ENCODE measurements around the gene ADCY3.

Gene ADCY3

DNA sequence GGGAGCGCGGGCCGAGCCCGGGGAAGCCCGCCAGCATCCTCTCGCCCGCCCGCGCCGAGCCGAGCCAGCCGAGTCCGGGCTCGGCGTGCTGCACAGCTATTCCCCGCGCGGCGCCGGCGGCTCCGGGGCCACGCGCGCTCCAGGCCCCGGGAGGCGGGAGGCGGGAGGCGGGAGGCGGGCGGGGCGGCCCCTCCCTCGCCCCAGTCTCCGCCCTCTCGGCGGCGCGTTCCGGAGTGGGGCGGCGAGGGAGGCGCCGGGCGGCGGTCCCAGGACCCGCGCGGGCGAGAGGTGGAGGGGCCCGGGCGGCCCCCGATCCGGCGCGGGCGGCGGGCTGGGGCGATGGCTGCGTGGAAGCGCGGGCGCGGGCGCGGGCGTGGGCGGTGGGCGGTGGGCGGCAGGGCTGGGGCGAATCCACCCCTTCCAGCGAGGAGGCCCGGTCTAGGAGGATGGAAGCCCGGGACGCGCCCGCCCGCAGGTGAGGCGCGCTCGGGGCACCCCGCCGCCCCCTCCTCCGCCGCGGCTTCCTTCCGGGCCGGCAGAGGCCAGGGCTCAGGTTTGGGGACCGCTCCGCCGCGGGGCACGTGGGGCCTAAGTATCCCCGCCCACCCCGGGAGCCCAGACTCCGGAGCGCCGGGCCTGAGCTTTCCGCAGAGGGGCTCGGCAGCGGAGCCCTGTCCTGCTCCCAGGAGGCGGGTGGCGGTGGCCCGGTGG is at the start of gene ADCY3:
Gene ADCY3 (minus strand): TSS at position 140 of the 711 bp plus-strand sequence. CDS start 1,250 bp downstream, outside the sequence.
- DNase-seq (ENCODE audit: low read depth in 3 of 3): peak; percentile 32 to 66 (median 35)

DNA sequence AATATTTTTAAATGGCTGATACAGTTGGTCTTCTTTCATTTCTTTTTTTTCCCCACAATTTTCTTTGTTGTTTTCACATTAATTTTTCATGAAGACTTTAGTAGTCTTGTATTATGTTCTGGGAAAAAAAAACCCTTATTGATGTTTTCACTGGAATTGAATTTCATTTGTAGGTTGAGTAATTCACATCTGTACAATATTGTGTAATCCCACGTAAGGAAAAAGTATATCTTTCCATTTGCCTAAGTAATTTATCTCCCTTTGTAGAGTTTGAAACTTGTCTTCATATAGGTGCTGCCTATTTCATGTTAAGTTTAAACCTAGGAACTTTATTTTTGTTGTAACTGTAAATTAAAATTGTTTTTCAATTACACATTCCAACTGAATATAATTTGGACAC is 49.7 kb upstream of the ADCY3 start:
- DNase-seq (ENCODE audit: low read depth in 3 of 3): no peak

DNA sequence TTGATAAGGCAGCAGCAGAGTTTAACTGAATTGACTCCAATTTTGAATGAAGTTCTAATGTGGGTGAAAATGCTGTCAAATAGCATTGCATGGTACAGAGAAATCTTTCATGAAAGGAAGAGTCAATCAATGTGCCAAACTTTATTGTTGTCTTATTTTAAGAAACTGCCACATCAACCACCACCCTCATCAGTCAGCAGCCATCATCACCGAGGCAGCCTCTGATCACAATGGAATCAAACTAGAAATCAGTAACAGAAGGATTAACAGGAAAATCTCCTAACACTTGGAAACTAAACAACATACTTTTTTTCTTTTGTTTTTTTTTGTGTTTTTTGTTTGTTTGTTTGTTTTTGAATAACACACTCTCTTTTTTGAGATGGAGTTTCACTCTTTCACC is 41.9 kb upstream of the ADCY3 start:
- no peak for DNase-seq (ENCODE audit: low read depth in 3 of 3)

DNA sequence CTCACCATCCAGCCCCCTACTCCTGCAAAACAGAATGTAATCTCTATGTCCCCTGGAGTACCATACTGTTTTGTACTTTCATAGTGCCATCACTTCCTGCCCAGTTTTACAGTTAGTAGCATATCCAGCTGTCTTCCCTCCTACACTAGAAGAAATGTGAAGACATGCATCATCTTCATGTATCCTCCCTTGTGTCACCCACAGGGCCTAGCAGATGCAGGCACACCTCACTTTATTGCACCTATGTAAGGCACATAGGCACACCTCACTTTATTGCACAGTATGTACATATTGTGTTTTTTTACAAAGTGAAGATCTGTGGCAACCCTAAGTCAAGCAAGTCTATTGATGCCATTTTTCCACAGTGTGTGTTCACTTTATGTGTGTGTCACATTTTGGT is 39.7 kb upstream of the ADCY3 start:
- DNase-seq (ENCODE audit: low read depth in 3 of 3): no peak

DNA sequence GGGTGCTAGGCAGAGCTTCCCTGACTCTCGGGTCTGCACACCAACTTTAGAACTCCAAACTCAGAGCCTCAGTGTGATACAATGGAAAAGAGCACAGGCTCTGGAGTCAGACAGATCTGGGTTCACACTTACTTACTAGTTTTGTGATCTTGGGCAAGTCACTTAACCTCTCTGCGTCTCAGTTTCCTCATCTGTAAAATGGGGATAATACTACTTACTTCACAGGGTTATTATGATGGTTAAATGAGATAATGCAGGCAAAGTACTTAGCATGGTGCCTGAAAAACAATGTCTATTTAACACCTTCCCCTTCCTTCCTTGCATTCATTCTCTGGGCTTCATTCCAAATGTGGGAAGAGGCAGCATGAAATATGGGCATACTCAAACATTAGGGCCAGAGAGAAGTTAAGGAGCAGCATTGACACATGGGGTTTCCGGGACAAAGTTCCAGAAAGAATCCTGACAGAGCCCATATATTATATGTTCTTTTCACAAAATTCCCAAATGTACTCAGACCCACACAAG is 38.4 kb upstream of the ADCY3 start:
- DNase-seq (ENCODE audit: low read depth in 3 of 3): no peak

DNA sequence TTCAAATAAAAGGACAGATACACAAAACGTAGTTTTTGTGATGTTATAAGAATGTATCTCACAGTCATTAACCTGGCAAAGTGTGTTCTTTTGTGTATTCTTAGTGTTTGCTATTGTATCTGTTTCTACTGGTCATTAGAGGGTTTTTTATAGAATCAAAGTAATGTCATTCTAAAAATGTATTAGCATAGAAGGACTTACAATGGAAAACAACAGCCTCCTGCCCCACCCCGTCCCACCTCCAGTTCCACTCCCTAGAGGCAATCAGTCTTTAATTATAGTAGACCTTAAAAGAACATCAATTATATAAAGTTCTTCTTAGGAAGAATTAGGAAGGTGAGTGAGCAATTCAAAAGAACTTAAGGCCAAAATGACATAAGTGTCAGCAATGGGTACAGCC is 37.9 kb upstream of the ADCY3 start:
- DNase-seq (ENCODE audit: low read depth in 3 of 3): no peak

DNA sequence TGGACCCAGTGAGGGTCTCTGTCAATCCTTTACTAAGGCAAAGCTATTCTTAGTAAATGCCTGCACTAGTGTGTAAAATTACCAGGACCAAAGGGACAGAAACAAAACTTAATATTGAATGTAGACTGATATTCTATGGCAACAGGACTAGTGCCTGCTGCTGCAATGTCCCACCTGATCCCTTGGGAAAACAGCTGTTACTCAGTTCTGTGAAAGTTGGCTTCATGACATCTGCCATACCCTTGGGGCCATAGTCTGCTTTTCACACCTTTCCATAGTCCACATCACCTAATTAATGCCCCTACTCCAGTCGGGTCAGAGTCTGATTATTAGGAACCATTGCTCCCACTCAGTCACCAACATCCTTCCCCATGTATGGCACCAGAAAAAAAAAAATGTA is 37.2 kb upstream of the ADCY3 start:
- DNase-seq (ENCODE audit: low read depth in 3 of 3): no peak

DNA sequence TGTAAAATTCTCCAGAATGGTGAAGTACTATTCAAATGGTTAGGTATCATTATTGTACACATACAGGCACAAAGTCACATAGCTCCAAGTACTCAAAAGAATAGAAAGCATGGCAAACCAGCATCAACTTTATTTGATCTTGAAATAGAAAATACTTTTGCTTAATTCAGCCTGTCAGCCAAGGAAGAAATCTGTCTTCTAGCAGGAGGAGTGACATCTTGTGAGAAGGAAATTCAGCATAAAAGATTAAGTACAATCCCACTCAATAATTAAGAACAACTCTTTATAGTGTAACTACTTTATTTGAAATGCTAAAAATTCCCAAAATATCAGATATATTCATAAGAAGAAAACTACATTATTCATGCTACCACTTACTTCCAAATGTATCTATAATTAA is 35.9 kb upstream of the ADCY3 start:
- DNase-seq (ENCODE audit: low read depth in 3 of 3): no peak

DNA sequence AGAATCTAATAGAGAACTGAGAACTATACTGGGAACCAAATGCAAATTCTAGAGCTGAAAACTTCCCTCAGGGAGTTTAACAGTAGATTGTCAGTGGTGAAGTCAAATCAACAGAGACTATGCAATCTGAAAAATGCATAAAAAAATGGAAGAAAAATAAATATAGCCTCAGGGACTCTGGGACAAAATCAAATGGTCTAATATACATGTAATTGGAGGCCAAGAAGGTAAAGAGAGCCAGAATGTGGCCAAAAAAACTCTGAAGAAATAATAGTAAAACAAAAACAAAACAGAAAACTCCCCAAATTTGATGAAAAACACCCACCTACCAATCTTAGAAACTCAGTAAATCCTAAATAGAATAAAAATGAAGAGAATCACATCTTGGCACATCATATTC is 35.2 kb upstream of the ADCY3 start:
- DNase-seq (ENCODE audit: low read depth in 3 of 3): no peak

DNA sequence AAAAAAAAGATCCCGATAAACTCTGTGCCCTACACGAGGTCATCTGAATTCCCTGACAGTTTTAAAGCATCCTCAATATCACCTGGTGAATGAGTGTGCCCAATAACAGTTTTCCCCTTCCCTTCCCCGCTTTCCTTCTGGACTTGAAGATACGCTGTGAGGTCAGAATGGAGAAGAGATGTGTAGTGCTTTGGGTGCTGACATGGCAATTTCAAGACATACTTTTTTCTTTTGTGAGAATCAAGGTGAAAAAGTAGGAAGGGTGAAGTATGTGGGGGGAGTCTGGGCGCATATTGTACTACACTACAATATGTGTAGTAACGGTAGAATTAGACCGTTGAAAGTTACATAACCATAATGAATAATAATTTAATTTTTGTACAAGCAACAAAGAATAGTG is 30.1 kb upstream of the ADCY3 start:
- no peak for DNase-seq (ENCODE audit: low read depth in 3 of 3)

DNA sequence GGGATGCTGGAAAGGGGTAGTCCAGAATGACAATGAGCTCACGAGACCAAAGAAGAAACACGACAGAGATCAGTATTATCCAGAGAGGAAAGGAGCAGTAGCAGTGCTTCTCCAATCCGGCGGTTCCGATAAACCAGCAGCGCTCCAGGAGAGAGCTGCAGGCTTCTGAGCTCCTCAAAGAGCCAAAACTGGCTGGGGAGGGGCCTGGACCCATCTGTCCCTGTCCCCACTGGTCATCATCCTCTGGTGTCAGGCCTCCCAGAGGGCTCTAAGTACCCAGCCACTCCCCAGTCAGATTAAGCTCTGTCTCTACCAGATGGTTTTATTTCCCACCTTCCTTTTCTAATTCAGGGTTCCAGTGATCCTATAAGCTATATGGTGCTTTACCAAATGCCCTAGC is 28.5 kb upstream of the ADCY3 start:
- DNase-seq (ENCODE audit: low read depth in 3 of 3): no peak

DNA sequence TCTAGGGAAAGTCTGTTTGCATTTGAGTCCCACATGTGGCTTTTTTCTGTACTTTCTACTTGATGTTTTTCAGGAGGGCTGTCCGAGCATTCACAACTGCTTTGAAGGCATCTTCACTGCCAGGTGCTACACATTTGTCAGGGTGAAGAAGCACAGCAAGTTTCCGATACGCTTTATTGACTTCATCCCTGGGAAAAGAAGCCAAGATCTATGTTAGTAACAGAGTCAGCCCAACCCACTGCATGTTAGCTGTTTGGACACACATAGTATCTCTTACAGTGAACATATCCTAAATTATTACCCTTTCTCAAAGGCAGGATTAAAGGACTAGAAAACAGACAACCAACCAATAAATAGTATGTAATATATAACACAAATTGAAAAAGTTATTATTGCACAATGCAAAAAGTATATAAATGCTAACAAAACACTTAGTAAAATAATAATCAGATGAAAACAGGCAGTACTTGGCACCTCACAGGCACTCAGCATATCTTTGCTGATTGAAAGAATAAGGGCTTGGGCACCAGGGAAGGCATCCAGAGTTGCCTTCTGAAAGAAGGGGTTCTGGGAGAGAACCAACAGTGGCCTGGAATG is 27.6 kb upstream of the ADCY3 start:
- no peak for DNase-seq (ENCODE audit: low read depth in 3 of 3)

DNA sequence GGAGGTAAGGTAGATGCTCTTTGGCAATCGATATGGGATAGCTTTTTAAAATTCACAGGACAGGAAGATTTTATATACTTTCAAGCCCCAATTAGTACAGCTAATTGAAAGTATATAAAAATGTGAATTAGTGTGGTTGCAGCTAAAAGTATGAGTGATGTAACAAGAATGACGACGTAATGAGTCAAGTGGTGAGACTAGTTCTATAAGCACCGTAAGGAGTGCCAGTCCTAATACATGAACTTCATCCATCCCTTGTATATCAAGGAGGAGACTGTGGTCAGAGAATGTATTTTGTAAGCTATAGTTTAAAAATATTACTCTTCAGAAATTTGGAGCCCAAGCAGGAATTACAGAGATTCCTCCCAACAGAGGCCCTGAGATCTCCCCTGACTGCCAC is 25.9 kb upstream of the ADCY3 start:
- no peak for DNase-seq (ENCODE audit: low read depth in 3 of 3)

DNA sequence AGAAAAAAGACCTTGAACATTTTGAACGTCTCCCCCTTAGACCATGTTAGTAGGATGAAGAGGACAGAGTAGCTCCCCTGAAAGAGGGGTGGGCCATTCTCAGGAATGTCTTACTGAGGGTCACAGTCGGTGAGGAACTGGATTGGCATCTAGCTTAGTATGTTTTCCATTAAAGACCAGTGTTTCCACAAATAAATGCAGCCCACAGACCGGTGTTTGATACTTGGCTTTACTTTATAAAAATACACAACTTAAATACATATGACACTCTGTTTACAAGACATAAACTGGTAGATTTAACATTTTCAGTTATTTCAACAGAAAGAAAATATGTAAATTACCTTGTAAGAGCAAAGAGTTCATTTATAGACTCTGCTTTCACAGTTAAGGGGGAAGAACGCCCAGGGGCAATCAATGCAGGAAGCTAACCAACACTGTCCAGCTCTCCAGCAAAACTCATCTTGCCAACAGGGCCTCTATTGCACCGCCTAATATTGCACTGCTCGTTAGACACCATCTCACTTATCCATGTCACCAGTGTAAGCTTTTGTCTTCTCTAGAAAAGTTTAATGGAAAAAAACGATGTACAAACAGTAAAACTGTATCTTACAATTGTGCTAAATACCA is 23.5 kb upstream of the ADCY3 start:
- DNase-seq (ENCODE audit: low read depth in 3 of 3): no peak

DNA sequence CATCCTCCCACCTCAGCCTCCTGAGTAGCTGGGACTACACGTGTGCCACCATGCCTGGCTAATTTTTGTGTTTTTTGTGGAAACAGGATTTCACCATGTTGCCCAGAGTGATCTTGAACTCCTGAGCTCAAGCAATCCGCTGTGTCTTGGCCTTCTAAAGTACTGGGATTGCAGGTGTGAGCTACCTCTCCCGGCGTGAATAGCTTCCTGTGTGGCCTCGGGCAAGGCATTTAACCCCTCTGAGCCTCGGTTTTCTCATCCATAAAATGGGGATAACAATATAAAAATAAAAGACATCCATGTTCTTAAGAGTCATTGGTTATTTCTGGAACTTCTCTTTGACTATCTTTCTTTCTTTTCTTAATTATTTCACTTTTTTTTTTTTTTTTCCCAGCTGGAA is 19.3 kb upstream of the ADCY3 start:
- DNase-seq (ENCODE audit: low read depth in 3 of 3): no peak

DNA sequence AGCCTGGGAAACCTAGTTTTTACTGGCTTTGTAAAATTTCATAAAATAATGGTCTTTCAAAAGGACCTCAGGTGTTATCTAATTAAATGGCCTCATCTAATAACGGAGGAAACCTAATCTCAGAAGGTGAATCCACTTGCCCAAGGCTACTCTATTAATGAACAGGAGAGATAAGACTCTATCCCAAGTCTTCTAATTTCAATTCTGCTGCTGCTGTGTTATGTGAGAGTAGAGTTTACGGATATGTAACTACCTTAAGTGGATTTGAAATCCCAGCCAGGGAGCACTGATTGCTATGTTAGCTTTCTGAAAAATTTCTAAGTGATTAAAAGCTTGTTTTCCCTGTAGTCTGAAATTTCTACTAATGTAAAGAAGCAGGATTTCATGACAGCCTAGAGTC is 17.2 kb upstream of the ADCY3 start:
- no peak for DNase-seq (ENCODE audit: low read depth in 3 of 3)

DNA sequence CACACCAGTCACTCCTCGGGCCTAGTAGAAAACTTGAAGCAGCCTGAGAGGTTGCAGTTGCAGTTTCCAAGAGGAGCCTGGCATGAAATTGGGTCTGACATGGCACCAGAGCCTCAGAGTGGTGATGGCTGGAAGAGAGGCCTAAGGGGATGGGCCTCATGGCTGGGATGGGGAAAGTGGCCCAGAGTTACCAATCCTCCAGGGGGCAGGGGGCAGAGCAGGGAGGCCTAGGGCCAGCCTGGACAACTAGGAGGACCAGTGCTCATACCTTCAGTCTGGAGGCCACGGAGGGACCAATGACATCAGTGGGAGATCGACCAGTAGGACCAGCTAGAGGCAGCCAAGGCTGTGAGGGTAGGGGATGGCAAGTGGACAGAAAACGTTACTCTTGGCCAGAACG is 15.1 kb upstream of the ADCY3 start:
- no peak for DNase-seq (ENCODE audit: low read depth in 3 of 3)

DNA sequence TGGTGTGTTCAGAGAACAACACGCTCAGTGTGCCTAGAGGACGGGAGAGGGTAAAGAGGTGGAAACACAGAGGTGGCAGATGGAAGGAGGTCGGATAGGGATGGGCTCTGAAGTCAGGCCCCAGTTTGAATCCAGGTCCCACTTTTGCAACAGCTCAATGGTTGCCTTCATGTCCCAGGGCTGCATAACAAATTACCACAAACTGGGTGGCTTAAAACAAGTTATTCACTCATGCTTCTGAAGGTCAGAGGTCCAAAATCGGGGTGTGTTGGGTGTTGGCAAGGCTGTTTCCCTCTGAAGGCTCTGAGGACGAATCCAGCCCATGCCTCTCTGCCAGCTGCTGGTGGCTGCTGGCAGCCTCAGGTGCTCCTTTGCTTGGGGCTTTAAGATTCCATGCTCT is 12.7 kb upstream of the ADCY3 start:
- DNase-seq (ENCODE audit: low read depth in 3 of 3): no peak

DNA sequence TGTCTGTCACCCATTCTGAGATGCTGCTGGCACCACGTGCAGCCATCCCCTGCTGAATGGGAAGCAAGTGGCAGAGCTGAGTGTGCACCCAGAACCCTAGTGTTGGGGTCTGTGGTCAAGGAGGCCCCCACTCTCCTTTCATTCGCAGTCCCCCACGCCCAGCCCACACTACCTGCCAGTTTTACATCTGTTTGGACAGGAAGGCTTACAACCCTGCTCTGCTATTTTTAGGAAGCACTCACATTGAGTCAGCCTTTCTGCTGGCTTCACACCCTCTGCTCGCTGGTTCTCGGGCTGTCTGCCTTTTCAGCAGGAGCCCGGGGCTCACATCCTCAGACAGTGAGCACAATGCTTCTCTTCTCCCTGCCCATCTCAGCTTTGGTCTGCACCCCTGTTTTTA is 10.7 kb upstream of the ADCY3 start:
- DNase-seq (ENCODE audit: low read depth in 3 of 3): no peak

DNA sequence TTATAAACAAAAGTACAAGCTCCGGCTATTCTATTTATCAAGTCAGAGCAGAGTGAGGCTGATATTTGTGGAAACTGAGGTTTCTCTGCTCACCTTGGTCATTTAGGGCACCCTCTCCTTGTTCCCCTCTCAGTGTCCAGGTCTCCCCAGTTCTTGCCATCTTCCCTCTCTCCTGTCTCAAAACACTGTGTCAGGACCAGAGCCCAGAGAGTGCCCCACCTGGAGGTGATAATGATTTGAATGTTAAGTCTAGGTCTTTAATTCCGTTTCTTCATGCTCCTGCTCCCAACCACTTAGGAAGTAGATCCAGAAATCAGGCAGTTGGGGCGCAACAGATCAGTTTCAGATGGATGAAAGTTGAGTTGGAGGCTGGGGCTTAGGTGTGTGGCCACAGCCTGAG is 9.2 kb upstream of the ADCY3 start:
- no peak for DNase-seq (ENCODE audit: low read depth in 3 of 3)

DNA sequence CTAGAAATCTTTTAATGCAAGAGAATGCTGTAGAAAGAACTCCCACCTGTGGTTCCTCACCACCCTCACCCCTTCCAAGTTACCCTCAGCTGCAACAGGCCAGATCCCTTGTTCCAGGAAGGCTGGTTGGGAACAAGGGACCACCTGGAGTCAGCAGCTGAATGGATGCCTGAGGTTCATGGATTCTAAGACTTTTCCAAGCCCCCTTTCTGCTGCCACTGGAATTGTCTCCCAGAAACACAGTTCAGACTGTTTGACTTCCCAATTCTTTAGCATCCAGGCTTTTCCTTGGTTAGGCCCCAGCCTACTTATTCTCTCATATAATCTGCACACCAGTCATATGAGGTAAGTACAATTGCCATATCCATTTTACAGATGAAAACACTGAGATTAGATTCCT is 8.0 kb upstream of the ADCY3 start:
- DNase-seq (ENCODE audit: low read depth in 3 of 3): no peak

DNA sequence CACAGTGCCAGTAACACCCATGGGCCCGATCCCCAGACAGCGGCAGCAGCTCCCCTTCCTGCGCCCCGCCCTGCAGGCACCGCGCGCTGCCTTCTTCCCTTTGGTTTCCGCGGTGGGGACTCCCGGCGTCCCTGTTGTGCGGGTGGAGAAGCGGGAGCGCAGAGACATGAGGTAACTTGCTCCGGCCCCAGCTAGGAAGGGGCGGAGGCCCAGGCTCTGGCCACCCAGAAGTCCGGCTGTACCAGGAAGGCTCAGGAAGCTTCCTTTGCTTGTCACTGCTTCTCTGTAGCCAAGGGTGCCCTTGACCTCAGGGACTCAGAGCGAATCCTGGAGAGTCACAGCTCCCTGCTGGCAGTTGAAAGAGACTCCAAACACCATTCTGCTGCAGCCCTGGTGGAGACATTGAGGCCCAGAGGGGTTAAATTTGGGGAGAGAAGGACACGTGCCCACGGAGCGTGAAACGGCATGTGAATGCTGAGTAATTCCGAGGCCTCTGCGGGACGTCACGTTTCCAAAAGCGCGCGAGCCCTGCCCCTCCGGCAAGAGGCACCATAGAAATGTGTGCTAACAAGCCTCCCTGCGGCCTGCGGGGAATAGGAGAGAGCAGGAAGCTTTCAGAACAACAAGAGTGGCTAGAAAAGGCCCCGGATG is 6.7 kb upstream of the ADCY3 start:
- peak; percentile 44 to 49 (median 44) for DNase-seq (ENCODE audit: low read depth in 3 of 3)

DNA sequence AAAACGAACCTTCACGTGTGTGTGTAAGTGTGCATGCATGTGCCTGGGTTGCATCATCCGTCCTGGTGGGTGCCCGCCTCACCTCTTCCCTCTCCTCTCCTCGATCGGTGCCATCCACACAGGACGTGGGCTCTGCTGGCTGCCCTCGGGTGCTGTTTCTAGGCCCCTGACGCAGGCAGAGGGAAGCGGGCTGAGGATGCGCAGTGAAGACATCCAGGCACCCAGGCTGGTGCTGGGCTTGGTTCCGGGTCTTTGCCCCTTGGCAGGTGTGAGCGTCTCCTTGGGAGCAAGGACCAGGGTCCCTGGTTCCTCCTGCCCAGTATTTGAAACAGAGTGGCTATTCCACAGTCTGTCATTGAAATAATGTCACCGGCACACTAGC is 6.2 kb upstream of the ADCY3 start:
- DNase-seq (ENCODE audit: low read depth in 3 of 3): no peak
